ENCODE results near the gene AEBP2. TPM values are rescaled to one million over a fixed set of nuclear protein-coding genes. Genes with fewer than 3 reads are reported as not detected.

AEBP2 gene
- total RNA-seq, 1 donor, result 23.7 TPM

GRCh38 chr12:19561411-19561961 lies 122.2 kb downstream of the AEBP2 start:
- TF ChIP-seq CTCF (IDR thresholded peaks at IDR 0.05; ENCODE audit: insufficient read depth, low read depth, low read length), result no peak
- DNase-seq (ENCODE audit: low read depth), result no peak

More at GRCh38 chr12:19561411-19561961, 122.2 kb downstream of the AEBP2 start:
- no peak overlapping the region for H3K4me3 ChIP-seq (ENCODE audit: low read depth, low read length)

Small RNA genes lying within 50 kb of the gene (small RNA-seq; reads per million reads assigned to genes)
- not detected for gene AC091805.2
- not detected for gene RNU6-254P

Data from fibroblast of villous mesenchyme (primary cell).